ENCODE data around the gene EPHA5.

EPHA5 gene

DNA sequence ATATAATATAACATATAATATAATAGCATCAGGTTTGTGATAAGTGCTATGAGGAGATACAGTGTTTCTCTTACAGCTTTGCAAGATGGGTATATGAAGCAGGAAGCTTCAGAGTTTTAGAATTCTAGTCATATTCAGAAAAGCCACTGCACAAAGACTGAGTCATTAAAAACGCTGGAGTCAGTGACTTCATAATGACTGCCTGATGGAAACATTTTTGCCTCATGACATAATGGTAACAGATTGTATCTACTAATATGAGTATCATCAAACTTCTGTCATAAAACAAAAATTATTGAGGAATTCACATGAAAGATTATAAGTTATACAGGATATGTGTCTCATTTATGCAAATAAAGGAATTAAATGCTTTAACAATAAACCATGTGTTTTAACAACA lies 46.8 kb downstream of the EPHA5 start:
- no peak for DNase-seq

DNA sequence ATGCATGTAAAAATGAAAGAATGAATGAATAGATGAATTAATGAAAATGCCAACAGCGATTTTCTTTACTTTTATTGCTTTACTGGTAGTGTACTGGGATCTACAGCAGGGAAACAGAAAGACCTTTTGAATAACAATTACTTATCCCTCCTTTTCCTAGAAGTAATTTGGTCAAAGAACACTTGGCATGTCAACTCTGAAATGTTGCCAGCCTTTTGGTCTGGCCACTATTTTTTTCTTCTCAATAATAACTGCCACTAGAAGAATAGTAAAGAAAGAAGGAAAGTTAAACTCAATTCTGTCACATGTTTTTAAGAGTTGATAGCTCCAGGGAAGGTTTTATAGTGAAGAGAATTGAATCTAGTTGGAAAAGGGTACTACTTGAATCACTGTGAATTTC lies 52.9 kb downstream of the EPHA5 start:
- no peak for DNase-seq

- DNase-seq = no peak
Observed at GRCh38 chr4:65604515-65604914, 65.8 kb downstream of the EPHA5 start.

DNA sequence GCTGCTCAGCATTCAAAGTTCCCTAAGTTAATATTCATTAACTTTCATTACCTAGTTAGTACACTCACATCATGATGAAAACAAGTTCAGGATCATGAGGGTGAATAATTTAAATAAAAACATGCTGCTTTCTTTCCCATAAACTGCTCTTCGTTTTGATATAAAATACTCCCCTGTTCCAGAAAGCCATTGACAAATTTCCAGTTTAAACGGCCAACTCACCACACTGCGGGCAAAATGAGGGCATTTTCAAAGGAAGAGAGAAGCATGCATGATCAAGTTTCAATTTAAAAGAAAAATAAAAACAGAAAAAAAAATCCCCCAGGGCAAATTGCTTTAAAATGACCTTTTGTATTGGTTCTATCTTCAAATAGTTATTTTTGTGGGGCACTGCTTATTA lies 69.6 kb downstream of the EPHA5 start:
- no peak for DNase-seq

GRCh38 chr4:65599340-65599739 lies 70.9 kb downstream of the EPHA5 start:
- no peak for DNase-seq

DNA sequence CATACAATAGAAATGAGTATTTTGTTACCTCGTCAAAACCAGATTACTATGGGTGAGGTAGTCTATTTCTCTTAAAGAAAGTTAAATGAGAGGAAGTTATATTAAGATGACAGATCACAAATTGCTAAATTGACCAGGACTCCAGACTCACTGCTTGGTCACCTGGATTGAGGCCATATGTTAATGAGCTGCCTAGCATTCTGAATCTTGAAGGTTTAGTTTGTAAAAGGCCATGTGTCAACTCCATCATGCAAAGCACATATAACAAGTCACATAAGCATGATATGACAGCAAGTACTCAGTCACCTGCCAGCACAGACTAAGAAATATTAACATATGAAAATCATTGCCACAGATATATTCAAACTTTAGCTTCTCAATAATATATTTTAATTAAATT lies 72.6 kb downstream of the EPHA5 start:
- no peak for DNase-seq

DNA sequence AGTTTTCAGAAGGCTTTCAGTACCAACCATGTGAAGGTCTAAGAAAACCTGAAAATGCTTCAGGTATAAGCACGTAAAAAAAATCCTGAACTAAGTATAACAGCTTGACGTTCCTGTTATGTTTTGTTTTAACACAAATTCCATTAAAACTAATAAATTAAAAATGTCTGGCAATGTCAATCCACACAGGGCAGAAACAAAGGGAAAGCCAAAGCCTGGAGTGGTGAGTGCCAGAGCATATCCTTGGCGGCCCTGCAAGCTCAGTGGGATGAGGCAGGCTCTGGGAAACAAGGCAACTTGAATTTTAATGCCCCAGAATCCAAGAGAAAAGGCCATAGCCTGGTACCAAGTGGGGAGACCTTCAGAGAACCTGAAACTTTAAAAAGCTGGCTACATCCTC lies 78.2 kb downstream of the EPHA5 start:
- no peak for DNase-seq

DNA sequence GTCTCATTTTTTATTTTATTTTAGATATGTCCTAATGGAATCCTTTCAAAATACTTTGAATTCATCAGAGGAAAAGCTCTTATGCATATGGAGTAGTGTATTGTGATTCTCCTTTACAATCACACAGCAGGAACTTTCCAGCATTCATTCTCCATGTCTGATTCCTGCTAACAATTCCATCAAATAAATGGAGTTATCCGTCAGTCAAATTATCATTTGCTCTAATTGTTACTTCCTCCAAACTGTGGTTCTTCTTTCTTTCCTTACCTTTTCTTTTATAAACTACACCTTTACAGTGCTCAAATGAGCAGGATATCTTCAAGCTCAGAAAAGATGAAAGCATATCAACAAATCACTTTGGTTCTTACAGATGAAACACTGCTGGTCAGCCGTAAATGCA lies 80.4 kb downstream of the EPHA5 start:
- DNase-seq = no peak

- no peak for DNase-seq
Observed at GRCh38 chr4:65589331-65589730, 81.0 kb downstream of the EPHA5 start.

- no peak for DNase-seq
Observed at GRCh38 chr4:65580551-65580950, 89.7 kb downstream of the EPHA5 start.

GRCh38 chr4:65566473-65566872 lies 103.8 kb downstream of the EPHA5 start:
- DNase-seq = no peak

DNA sequence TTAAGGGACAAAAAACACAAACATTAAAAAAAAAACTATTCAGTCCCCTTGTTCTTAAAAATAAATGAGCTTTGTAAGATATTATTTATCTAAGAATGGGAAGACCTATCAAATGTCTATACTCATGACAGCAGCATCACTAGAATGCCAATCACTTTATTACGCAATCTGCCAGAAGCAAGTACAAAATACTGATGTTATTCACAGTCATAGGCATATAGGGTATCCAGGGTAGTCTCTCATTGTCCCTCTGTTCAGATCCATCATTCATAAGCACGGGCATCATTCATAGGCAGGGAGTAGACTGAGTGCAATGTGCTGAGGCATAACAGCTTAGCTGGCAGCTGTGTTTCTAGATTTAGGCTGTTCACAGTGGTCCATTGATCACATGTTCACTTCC lies 109.1 kb downstream of the EPHA5 start:
- DNase-seq = no peak

GRCh38 chr4:65559270-65559669 lies 111.0 kb downstream of the EPHA5 start:
- no peak for DNase-seq

DNA sequence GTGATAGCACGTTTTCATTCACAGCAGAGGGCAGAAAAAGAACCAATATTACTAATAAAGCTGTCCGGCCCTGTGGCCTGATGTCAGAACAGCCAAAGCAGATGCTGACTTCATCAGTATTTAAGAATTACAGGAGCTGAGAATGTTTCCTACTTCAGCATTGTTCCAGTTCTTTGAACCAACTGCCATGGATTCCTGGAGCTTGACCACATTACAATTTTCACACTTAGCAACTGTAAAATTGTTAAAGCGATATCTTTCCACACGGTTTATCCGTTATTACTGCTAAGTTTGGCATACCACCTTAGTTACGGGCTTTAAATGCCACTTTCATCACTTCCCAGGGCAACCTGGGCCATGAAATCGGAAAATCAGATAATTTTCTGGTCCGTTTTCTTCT lies 118.2 kb downstream of the EPHA5 start:
- no peak for DNase-seq

- DNase-seq = no peak
Observed at GRCh38 chr4:65550500-65550899, 119.8 kb downstream of the EPHA5 start.

- DNase-seq = no peak
Observed at GRCh38 chr4:65546882-65547416, 123.3 kb downstream of the EPHA5 start.

GRCh38 chr4:65538571-65538970 lies 131.7 kb downstream of the EPHA5 start:
- DNase-seq = no peak

GRCh38 chr4:65535113-65535512 lies 135.2 kb downstream of the EPHA5 start:
- no peak for DNase-seq

DNA sequence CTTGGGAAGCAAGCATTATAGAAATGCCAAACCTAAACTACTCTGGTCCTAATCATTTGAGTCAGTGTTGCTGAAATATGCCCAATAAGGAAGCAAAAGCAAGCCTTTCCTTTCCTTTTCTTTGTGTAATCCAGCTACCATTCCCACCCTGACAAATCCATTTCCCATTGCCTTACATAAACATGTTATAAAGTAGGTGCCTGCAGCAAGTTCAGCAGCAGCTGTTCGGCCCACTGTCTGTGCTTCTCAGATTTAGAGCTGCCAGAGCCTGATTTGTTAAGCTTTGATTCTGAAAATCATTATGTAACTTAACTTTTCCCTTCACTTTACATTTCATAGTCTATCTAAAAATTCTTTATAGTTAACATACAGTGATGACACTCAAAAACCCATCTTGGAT lies 148.6 kb downstream of the EPHA5 start:
- no peak for DNase-seq

DNA sequence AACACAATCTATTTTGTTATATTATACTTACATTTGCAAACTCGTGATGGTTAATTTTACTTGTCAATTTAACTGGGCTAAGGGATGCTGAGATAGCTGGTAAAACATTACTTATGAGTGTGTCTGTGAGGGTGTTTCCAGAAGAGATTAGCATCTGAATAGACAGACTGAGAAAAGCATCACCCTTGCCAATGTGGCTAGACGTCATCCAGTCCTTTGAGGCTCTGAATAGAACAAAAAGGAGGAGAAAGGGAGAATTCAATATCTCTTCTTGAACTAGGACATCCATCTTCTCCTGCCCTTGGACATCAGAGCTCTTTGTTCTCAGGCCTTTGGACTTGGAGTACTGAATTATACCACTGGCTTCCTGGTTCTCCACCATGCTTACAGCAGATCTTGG lies 154.6 kb downstream of the EPHA5 start:
- no peak for DNase-seq

DNA sequence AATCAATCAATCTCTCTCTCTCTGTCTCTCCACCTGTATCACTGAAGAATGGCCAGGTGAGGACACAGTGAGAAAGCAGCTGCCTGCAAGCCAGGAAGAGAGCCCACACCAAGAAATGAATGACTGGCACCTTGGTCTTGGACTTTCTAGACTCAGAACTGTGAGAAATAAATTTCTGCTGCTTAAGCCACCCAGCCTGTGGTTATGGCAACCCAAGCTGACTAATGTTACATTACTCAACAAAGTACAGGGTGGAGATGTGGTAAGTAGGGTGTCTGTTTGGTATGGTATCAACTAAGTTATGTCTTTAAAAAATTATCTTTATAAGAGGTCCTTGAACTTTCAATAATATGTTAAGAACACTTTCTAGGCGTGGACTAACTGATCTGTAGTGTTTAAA lies 159.3 kb downstream of the EPHA5 start:
- DNase-seq = no peak

- no peak for DNase-seq
Observed at GRCh38 chr4:65508168-65508567, 162.1 kb downstream of the EPHA5 start.

GRCh38 chr4:65502131-65502701 lies 168.1 kb downstream of the EPHA5 start:
- no peak for DNase-seq

GRCh38 chr4:65498606-65499005 lies 171.7 kb downstream of the EPHA5 start:
- DNase-seq = no peak

DNA sequence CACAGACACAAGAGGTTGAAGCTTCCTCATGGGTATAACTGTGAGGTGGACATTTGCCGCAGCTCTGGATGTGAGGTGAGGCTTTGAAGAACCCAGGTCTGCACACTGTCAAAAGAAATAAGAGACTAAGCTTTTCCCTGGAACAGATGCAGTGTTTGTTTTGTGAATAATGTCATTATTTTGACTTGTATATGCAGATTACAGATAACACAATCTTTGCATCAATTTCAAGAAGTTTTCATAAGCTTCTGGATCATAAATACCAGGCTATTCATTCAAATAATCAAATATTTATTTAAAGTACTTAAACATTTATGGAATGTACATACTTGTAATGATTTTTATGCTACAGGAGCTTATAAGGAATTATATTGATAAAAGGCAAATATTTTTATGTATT lies 174.8 kb downstream of the EPHA5 start:
- no peak for DNase-seq

- no peak for DNase-seq
Observed at GRCh38 chr4:65482410-65482809, 187.9 kb downstream of the EPHA5 start.

Measured in cortex of kidney (tissue), 1 donor.